GM19035 (cell line): ENCODE data around the gene KRT78.

Experiments
- ATAC-seq: cut with Tn5 transposase; IDR thresholded peaks from one replicate; pipeline ENCODE4 v1.9.1; 2021; ENCODE audit not compliant: unreplicated experiment

Gene KRT78

GRCh38 chr12:52838609-52839435, 10.0 kb downstream of the KRT78 start:
- ATAC-seq, result no peak

GRCh38 chr12:52837781-52838608, 10.8 kb downstream of the KRT78 start:
- ATAC-seq, result no peak

- no peak for ATAC-seq
Measured at GRCh38 chr12:52837413-52837741, 11.4 kb downstream of the KRT78 start.

- no peak for ATAC-seq
Measured at GRCh38 chr12:52836491-52837412, 12.0 kb downstream of the KRT78 start.

GRCh38 chr12:52836042-52836466, 12.7 kb downstream of the KRT78 start:
- ATAC-seq, result no peak

GRCh38 chr12:52835271-52836041, 13.3 kb downstream of the KRT78 start:
- ATAC-seq, result no peak

GRCh38 chr12:52834727-52835001, 14.1 kb downstream of the KRT78 start:
- ATAC-seq, result no peak

GRCh38 chr12:52833922-52834726, 14.7 kb downstream of the KRT78 start, which contains the start of gene KRT79:
Gene KRT79, minus strand, starts transcription at chr12:52834311. Its CDS starts 51 bp downstream, at chr12:52834260.
- no peak for ATAC-seq

- ATAC-seq, result no peak
Measured at GRCh38 chr12:52832985-52833905, 15.5 kb downstream of the KRT78 start.

GRCh38 chr12:52832451-52832850, 16.3 kb downstream of the KRT78 start:
- no peak for ATAC-seq

GRCh38 chr12:52831251-52831650, 17.5 kb downstream of the KRT78 start:
- no peak for ATAC-seq

- ATAC-seq, result no peak
Measured at GRCh38 chr12:52829986-52830770, 18.6 kb downstream of the KRT78 start.

GRCh38 chr12:52828591-52829021, 20.2 kb downstream of the KRT78 start:
- ATAC-seq, result no peak

- no peak for ATAC-seq
Measured at GRCh38 chr12:52828156-52828555, 20.6 kb downstream of the KRT78 start.

- ATAC-seq, result no peak
Measured at GRCh38 chr12:52827499-52828090, 21.2 kb downstream of the KRT78 start.

GRCh38 chr12:52826611-52827498, 21.9 kb downstream of the KRT78 start:
- ATAC-seq, result no peak
